CD4-positive, alpha-beta T cell treated with Interferon alpha-2 for 1 hour (primary cell): ENCODE measurements around the gene PTGES2.
"Not testable (repeated sequence)": the region's sequence is repeated elsewhere in the genome, so short reads cannot be mapped to it uniquely, and the experiment has no call there.

Experiments
- DNase-seq, 2 donors: peaks; one replicate each; pipeline ENCODE4 v3.0.0-alpha.2; 2020 to 2022

Gene PTGES2

DNA sequence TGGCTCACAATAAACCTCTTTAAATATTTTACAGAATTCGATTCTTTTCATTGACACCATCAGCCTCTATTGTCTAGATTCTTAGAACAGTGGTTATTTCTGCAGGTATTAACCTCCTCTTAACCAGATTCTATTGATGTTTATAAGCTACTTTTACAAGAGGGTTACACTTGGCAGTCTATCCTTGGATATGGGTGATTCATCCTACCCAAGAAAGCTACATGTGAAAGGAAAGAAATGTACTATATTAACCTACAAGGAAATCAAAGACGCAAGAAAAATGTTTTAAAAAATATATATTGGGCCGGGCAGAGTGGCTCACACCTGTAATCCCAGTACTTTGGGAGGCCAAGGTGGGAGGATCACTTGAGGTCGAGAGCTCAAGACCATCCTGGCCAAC is 42.8 kb downstream of the PTGES2 start:
- no peak for DNase-seq

DNA sequence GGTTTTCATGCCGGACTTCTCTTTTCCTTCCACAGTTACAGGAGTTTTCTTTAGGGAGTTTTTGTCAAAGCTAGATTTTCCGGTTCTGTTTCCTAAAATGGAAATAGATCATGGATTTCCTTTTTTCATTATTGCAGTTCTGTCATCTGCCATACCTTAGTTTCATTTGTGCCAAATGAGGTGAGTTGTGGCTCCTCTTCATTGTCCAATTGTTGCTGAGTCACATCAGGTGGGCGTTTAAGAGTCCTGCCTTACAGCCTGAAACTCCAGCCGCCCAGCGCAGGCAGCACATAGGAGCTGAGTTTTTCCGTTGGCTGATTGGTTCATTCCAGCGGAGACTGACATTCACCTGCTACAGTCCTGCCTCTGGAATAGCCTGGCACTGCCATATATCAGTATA is 45.4 kb downstream of the PTGES2 start:
- no peak for DNase-seq

DNA sequence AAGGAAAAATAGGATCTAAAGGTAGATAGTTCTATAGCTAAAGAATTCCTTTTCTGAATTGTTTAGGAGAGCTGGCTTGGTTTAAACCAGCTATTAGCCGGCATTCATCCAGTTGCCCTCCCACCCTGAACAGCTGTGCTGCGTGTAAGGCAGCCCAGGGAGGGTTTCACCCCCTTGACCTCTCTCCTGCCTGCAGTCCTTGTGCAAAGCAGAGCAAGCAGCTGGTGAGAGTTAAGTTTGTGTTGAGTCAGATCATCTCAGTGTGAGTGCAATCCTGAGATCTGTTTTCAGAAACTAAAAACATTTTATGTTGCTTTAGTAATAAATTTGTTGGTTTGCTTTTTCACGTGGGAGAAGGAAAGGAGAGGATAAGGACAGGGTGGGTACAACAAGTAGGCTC is 46.5 kb downstream of the PTGES2 start:
- no peak for DNase-seq

DNA sequence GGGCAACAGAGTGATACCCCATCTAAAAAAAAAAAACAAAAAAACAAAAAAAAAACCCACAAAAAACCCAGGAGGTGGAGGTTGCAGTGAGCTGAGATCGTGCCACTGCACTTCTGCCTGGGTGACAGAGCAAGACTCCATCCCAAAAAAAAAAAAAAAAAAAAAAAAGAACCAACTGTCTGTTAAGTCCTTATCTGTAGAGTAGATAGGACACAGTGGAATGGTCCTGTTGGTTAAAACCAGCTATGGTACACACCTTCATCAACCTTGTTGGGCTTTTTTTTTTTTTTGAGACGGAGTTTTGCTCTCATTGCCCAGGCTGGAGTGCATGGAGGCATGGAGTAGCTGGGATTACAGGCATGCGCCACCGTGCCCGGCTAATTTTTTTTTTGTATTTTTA is 47.3 kb downstream of the PTGES2 start:
- no peak for DNase-seq

DNA sequence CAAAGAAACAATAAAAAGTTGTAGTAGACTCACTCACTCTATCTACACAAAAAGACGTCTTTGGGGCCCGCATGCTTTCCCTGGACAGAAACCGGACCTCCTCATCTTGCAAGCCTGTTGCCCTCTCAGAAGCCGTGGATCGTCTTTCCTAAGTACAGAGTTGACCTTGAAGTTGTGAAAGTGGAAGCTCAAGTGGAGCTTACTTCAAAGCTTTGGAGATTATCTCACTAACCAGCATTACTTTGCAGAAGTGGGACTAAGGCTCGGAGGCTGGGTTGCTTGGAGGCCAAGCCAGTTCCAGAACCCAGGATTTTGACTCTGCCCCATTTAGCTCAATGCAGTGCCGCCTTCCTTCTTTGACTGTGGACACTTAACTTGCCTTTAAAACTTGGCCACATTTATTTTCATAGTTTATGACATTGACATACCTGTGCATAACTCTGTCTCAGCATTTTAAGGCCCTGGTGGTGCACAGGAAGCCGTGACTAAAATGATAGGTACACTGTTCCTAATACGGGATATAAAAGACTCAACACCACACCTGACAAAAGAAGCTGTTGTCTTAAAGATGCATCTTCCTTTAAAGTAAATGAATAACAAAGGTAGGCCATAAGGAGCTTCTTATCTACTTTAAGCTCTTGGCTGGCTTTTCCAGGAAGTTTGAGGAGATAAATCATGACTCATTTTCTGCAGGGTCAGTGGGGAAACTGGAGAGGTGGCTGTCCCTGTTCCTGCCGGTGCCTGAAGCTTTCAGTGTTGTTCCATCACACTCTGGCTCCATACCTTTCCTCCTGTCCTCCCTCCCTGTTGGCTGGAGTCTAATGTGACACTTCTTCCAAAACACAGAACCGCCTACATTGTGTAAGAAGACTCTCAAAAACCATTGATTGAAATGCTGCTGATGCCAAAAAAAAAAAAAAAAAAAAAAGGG is 48.8 kb downstream of the PTGES2 start:
- no peak for DNase-seq

DNA sequence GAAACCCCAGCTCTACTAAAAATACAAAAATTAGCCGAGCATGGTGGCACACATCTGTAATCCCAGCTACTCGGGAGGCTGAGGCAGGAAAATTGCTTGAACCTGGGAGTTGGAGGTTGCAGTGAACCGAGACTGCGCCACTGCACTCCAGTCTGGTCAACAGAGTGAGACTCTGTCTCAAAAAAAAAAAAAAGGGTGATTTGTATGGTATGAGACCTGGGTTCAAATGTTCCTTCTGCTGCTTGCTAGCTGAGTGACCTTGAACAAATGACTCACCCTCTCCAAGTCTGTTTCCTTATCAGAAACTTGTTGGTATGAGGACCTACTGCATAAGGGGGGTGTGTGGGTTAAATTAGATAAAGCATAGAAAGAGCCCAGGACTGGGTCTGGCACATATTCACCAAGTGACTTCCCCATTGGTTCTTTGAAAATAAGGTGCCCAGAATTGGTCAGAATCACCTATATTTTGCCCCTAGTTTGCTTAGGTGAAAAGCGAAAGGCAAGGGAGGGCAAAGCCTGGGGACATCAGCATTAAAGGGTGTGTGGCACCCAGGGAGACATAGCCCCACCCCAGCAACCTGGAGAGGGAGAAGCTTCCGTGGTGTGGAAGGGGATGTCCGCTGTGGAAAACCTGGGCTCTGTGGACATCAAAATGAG is 49.6 kb downstream of the PTGES2 start:
- no peak for DNase-seq

DNA sequence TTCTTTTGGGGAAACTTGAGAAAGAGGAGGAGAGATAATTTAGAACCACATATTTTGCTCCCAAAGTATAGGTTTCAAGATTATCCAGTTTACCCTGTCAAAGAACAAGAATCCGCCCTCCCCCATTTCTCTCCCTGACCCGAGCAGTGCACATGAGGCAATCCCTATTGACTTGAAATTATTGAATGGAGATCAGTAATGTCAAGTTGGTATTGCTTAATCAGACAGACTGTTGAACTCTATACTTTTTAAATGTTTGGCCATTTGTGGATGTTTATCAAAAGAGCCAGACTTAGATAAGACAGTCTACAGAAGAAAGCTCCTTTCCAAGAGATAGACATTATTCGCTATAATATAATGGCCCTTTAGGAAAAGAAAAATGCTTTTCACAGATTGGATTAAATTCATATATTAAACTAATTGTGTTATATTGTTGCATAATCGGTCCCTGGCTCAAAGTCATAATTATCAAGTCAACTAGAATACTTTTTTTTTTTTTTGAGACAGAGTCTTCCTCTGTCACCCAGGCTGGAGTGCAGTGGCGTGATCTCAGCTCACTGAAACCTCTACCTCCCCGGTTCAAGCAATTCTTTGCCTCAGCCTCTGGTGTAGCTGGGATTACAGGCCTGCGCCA is 54.2 kb downstream of the PTGES2 start:
- no peak for DNase-seq

DNA sequence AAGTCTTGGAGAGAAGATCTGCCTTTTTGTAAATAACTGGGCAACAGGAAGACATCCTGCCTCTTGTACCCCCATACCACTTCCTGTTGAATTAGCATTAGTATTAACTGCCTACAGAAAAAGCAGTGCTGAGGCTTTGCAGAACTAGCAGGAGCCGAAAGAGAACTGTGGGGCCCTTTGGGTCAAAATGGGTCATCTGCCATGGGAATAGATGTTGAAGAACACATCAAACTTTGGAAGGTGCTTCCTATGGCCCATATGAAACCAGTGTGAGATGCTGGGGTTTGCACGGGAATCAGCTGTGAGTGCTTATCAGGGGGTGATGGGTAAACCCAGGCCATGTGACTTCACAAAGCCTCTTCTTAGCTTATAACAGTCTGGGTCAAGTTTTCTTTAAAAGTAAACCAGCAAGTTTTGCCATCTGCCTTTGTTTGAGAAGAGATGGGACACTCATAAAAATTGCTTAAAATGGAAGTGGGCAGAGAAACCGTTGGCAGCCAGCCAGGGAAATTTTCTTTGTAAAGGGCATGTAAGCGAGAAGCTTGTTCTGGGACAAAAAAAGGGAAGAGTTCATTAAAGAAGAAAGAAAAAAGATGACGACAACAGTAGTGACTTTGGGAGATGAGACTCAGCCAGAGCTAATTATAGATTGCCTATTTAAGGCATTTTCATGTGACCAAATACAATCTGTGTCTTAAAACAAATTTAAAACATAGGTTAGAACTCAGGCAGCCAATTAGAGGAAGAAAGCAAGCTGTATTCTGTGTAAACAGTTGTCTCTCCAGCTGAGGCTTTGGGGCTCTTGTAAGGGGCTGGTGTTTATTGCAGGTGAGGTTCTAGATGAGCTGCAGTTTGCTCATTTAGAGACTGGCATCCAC is 55.1 kb downstream of the PTGES2 start:
- peak; percentile 64 to 75 for DNase-seq

DNA sequence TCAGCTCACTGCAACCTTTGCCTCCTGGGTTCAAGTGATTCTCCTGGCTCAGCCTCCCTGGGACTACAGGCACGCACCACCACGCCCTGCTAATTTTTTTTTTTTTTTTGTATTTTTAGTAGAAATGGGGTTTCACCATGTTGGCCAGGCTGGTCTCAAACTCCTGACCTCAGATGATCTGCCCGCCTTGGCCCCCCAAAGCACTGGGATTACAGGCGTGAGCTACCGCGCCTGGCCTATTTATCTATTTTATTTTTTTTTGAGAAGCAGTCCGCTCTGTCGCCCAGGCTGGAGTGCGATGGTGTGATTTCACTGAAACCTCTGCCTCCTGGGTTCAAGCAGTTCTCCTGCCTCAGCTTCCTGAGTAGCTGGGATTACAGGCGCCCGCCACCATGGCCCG is 56.1 kb downstream of the PTGES2 start:
- DNase-seq: not testable (repeated sequence)

DNA sequence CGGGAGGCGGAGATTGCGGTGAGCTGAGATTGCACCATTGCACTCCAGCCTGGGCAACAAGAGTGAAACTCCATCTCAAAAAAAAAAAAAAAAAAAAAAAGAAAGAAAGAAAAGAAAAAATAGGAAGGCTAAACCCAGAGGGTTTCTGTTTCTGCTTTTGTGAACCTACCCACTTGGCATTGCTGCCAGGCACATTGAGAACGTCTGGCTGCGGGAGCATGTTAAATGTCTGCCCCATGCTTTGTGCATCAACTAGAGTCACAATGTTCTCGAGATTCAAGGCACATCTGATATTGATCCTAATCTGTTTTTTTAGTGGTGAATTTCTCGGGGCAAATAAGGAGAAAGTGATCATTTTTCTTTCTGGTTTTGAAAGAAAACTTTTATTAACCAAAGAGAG is 56.7 kb downstream of the PTGES2 start:
- DNase-seq: peak in 1 of 2 donors; percentile 25
